ENCODE results near the gene AGXT.

AGXT gene

GRCh38 chr2:240868286-240869108 is at the start of gene AGXT:
TSS of gene AGXT (plus strand) at chr2:240868824. CDS start at chr2:240868866, 42 bp downstream.
- no peak for DNase-seq

- DNase-seq = no peak
Measured at GRCh38 chr2:240819126-240819857, 49.3 kb upstream of the AGXT start.

GRCh38 chr2:240819858-240820606 is 48.6 kb upstream of the AGXT start, which contains the start of gene KIF1A:
TSS of gene KIF1A (minus strand) at chr2:240820219. CDS start at chr2:240797752, 22,467 bp downstream.
- no peak for DNase-seq

- no peak for DNase-seq
Measured at GRCh38 chr2:240820607-240821428, 47.8 kb upstream of the AGXT start.

GRCh38 chr2:240821429-240821778 is 47.2 kb upstream of the AGXT start:
- no peak for DNase-seq

- DNase-seq = no peak
Measured at GRCh38 chr2:240822280-240822847, 46.3 kb upstream of the AGXT start.

- DNase-seq = no peak
Measured at GRCh38 chr2:240823449-240824336, 44.9 kb upstream of the AGXT start.

- no peak for DNase-seq
Measured at GRCh38 chr2:240825476-240825875, 43.1 kb upstream of the AGXT start.

GRCh38 chr2:240831594-240832204 is 36.9 kb upstream of the AGXT start:
- DNase-seq = no peak

- peak; percentile 93 for DNase-seq
Measured at GRCh38 chr2:240832205-240832727, 36.4 kb upstream of the AGXT start.

- no peak for DNase-seq
Measured at GRCh38 chr2:240832921-240833494, 35.6 kb upstream of the AGXT start.

- DNase-seq = no peak
Measured at GRCh38 chr2:240833724-240834285, 34.8 kb upstream of the AGXT start.

- DNase-seq = no peak
Measured at GRCh38 chr2:240834377-240834975, 34.1 kb upstream of the AGXT start.

- no peak for DNase-seq
Measured at GRCh38 chr2:240835528-240835927, 33.1 kb upstream of the AGXT start.

GRCh38 chr2:240836781-240837467 is 31.7 kb upstream of the AGXT start:
- no peak for DNase-seq

- DNase-seq = no peak
Measured at GRCh38 chr2:240837621-240838020, 31.0 kb upstream of the AGXT start.

GRCh38 chr2:240839152-240840143 is 29.2 kb upstream of the AGXT start:
- DNase-seq = no peak

Measured in hematopoietic multipotent progenitor cell treated with erythropoietin and hydrocortisone succinate and interleukin-3 and kit ligand, for 8 days (in vitro differentiated cells).